ENCODE data around the gene AIG1.

AIG1 gene

GRCh38 chr6:143158113-143158581, 97.5 kb downstream of the AIG1 start:
- Histone ChIP-seq H3K27me3 (no peaks in the 10 kb centered on the region), H3K4me1 (no peaks in the 10 kb centered on the region), H3K36me3 (no peaks in the 10 kb centered on the region), H3K9me3 (no peaks in the 10 kb centered on the region), H3K4me3 (ENCODE audit: low read depth, low read length) (no peak overlapping the region)
- DNase-seq: no peak
- no peak for TF ChIP-seq CTCF (IDR thresholded peaks at IDR 0.05; ENCODE audit: low read depth, low read length)

GRCh38 chr6:143159001-143159400, 98.3 kb downstream of the AIG1 start:
- Histone ChIP-seq H3K36me3 (no peaks in the 10 kb centered on the region), H3K4me1 (no peaks in the 10 kb centered on the region), H3K9me3 (no peaks in the 10 kb centered on the region), H3K4me3 (ENCODE audit: low read depth, low read length) (no peak overlapping the region), H3K27me3 (no peaks in the 10 kb centered on the region)
- TF ChIP-seq CTCF (IDR thresholded peaks at IDR 0.05; ENCODE audit: low read depth, low read length): no peak
- no peak for DNase-seq

GRCh38 chr6:143160015-143160414, 99.3 kb downstream of the AIG1 start:
- H3K36me3 ChIP-seq: no peaks in the 10 kb centered on the region
- H3K4me3 ChIP-seq (ENCODE audit: low read depth, low read length): no peak overlapping the region
- no peak for TF ChIP-seq CTCF (IDR thresholded peaks at IDR 0.05; ENCODE audit: low read depth, low read length)
- H3K27me3 ChIP-seq: no peaks in the 10 kb centered on the region
- no peak for DNase-seq
- no peaks in the 10 kb centered on the region for H3K4me1 ChIP-seq
- no peaks in the 10 kb centered on the region for H3K9me3 ChIP-seq

- H3K27me3 ChIP-seq: no peaks in the 10 kb centered on the region
- no peaks in the 10 kb centered on the region for H3K4me1 ChIP-seq
- no peak overlapping the region for H3K4me3 ChIP-seq (ENCODE audit: low read depth, low read length)
- no peaks in the 10 kb centered on the region for H3K36me3 ChIP-seq
- no peak for DNase-seq
- H3K9me3 ChIP-seq: no peaks in the 10 kb centered on the region
- no peak for TF ChIP-seq CTCF (IDR thresholded peaks at IDR 0.05; ENCODE audit: low read depth, low read length)
Observed at GRCh38 chr6:143160439-143161220, 99.9 kb downstream of the AIG1 start.

- no peak overlapping the region for H3K4me3 ChIP-seq (ENCODE audit: low read depth, low read length)
- no peak for TF ChIP-seq CTCF (IDR thresholded peaks at IDR 0.05; ENCODE audit: low read depth, low read length)
- no peaks in the 10 kb centered on the region for H3K4me1 ChIP-seq
- no peak for DNase-seq
- no peaks in the 10 kb centered on the region for H3K27me3 ChIP-seq
- H3K9me3 ChIP-seq: no peaks in the 10 kb centered on the region
- H3K36me3 ChIP-seq: no peaks in the 10 kb centered on the region
Observed at GRCh38 chr6:143163621-143164020, 102.9 kb downstream of the AIG1 start.

- H3K4me3 ChIP-seq (ENCODE audit: low read depth, low read length): no peak overlapping the region
- H3K4me1 ChIP-seq: no peaks in the 10 kb centered on the region
- no peaks in the 10 kb centered on the region for H3K27me3 ChIP-seq
- no peaks in the 10 kb centered on the region for H3K9me3 ChIP-seq
- no peak for TF ChIP-seq CTCF (IDR thresholded peaks at IDR 0.05; ENCODE audit: low read depth, low read length)
- no peaks in the 10 kb centered on the region for H3K36me3 ChIP-seq
- DNase-seq: no peak
Observed at GRCh38 chr6:143164565-143165105, 103.9 kb downstream of the AIG1 start.

Measured in BE2C (cell line).